Measurements from ENCODE around the gene CCR2.
"Not testable (repeated sequence)": the region's sequence is repeated elsewhere in the genome, so short reads cannot be mapped to it uniquely, and the experiment has no call there.

Gene CCR2

DNA sequence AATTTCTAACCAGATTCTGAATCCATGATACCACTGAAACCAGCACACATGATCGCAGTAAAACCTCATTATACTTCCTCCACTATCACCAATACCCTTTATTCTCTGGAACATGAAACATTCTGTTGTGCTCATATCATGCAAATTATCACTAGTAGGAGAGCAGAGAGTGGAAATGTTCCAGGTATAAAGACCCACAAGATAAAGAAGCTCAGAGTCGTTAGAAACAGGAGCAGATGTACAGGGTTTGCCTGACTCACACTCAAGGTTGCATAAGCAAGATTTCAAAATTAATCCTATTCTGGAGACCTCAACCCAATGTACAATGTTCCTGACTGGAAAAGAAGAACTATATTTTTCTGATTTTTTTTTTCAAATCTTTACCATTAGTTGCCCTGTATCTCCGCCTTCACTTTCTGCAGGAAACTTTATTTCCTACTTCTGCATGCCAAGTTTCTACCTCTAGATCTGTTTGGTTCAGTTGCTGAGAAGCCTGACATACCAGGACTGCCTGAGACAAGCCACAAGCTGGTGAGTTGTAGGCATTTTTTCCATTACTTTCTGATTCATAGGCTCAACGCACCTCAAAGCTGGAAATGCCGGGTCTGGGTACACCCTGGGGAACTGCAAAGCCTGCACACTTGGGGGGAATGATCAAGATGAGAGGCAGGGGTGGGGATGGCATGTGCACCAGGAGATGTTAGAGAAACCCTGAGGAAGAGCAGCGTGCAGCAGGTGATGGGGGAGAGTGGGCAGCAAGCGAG, at the start of gene CCR2:
Gene CCR2 (plus strand): TSS at position 465 of the 764 bp plus-strand sequence. CDS start 3,417 bp downstream, outside the sequence.
- DNase-seq (ENCODE audit: low read depth in 2 of 2): no peak

- DNase-seq (ENCODE audit: low read depth in 2 of 2): no peak
These were observed 49.2 kb upstream of the CCR2 start for GRCh38 chr3:46304739-46305138.

GRCh38 chr3:46312991-46313390, 40.9 kb upstream of the CCR2 start:
- DNase-seq (ENCODE audit: low read depth in 2 of 2): no peak

DNA sequence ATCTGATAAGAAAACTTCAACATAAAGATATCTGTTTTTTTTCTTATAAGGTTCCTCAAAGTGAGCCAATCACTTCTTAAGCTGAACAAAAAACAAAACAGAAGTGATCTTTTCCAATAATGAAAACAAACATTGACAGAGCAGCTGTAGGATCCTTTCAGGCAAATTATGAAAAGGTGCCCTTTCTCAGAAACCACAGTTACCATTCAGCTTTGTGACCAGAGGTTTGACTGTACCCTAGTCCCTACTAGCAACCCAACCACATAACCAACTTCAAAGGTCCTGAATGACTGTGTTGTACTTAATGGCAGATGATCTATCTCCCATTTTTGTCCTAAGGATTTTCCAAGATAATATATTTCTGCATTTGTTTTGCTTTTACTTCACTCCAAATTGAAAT, 39.4 kb upstream of the CCR2 start:
- no peak for DNase-seq (ENCODE audit: low read depth in 2 of 2)

- no peak for DNase-seq (ENCODE audit: low read depth in 2 of 2)
These were observed 37.7 kb upstream of the CCR2 start for GRCh38 chr3:46316206-46316605.

DNA sequence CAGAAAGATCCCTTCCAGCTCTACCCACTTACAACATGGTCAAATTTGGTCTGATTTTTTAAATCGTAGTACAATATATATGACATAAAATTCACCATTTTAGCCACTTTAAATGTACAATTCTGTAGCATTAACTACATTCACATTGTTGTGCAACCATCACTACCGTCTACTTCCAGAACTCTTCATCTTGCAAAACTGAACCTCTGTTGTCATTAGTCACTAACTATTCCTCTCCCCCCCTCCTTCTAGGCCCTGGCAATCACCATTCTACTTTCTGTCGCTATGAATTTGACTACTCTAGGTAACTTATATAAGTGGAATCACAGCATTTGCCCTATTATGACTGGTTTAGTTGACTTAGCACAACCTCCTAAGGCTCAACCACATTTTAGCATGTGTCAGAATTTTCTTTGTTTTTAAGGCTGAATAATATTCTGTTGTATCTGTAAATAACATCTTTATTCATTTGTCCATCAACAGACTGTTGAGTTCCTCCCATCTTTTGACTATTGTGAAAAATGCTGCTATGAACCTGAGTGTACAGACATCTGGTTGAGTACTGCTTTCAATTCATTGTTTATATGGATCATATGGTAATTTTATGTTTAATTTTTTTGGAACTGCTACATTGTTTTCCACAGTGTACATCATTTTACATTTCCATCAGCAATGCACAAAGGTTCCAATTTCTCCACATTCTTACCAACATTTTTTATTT, 35.5 kb upstream of the CCR2 start:
- DNase-seq (ENCODE audit: low read depth in 2 of 2): no peak

DNA sequence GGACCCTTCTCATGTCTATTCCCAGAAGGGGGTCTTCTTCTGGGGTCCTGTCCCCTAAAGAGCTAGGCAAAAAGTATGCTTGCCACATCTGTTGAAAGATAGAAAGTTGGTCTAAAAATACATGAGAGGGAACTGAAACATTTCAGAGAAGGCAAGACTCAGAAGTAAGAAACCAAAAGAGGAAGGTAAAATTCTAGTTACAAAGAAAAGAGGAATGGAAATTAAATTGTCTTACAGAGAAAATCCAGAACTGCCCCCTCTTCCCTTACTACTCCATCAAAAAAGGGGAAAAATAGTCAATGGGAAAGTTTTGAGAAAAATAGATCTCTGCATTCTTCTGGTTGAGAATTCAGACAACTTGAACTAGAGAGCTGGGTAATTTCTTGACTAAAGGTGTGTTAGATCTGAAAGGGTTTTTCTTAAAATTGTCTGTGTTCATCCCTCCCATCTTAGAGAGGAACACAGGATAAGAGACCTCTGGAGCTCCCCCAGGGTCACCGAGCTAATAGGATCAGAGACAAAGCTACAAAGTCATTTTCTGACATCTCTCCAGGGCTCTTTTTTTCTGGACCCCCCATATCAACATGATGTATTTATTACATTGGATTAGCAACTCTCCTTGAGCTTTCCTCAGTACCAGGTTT, 32.3 kb upstream of the CCR2 start:
- DNase-seq (ENCODE audit: low read depth in 2 of 2): no peak

DNA sequence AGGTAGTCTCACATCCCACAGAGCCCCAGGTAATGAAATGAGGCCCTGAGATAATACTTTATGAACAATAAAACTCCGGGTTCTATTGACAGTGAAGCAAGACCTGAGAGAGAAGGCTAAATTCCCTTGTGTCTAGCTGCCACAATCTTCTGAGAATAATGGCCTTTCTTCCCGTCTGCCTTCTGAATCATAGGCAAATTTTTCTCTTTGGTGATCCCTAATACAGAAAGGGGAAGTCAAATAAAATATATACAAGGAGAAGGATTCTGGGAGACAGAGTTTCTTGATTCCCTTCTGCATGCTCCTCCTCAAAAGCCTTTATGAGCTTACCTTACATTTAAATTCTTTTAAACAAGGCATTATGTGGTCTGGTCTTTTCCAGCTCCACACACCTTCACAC, 29.9 kb upstream of the CCR2 start:
- DNase-seq (ENCODE audit: low read depth in 2 of 2): no peak

DNA sequence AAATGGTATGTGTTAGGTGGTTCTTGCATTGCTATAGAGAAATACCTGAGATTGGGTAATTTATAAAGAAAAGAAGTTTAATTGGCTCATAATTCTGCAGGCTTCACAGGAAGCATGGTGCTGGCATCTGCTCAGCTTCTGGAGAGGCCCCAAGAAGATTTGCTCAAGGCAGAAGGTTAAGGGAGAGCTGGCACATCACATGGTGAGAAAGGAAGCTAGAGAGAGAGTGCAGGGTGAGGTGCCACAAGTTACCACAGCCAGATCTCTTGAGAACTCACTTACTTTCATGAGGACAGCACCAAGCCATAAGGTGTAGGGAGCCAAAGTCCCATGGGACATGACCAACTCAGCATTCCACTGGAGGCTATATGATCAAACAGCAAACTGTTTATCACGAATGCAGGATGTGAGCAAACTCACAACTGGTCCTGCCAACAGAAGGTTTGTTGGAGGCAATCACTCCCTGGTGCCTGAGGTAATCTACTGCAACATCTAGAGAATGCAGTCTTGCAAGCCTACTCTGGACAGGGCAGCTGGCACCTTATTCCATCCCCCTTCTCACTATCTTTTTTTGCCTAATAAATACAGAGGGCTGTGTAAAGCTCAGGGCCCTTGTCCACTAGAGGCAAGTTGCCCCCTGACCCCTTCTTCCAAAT, 28.1 kb upstream of the CCR2 start:
- no peak for DNase-seq (ENCODE audit: low read depth in 2 of 2)

DNA sequence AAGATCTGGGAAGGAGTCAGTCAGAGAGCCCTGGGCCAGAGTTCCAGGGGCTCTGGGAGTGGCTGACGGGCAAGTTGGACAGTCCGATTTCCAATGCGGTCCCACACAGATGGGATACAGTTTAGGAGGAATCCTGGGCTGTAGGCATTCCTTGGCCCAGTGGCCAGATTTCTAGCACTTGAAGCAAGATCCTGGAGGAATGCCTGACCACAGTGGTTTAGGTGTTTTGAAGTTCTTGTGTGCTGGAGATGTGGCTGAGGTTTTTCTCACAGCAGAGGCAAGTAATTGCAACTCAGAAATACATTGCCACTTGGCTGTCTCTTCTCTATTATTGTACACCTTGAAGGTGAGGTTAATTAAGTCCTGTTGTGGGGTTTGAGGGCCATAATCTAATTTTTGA, 23.2 kb upstream of the CCR2 start:
- DNase-seq (ENCODE audit: low read depth in 2 of 2): not testable (repeated sequence)

DNA sequence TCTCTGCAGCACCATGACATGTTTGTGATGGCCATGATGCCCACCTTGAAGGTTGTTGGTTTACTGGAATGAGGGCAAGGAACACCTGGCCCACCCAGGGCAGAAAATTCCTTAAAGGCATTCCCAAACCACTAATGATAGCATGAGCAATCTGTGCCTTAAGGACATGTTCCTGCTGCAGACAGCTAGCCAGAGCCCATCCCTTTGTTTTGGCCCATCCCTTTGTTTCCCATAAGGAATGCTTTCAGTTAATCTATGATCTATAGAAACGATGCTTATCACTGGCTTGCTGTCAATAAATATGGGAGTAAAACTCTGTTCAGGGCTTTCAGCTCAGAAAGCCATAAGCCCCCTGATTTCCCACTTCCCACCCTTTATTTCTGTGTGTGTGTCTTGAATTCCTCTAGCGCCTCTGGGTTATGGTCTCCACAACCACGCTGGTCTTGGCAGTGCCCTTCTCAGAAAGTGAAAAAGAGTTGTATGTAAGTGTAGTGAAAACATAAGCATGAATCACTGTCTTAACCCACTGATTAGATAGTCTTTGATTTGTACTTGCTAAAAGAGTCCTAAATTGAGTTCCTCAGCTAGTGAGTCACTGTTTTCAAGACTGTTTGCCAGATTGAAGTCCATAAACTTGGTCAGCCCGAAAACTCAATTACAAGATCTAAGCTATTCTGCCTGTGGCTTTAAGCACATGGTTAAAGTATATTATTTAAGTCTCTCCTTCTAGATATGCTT, 19.0 kb upstream of the CCR2 start:
- DNase-seq (ENCODE audit: low read depth in 2 of 2): no peak

GRCh38 chr3:46335541-46335940, 18.4 kb upstream of the CCR2 start:
- no peak for DNase-seq (ENCODE audit: low read depth in 2 of 2)

DNA sequence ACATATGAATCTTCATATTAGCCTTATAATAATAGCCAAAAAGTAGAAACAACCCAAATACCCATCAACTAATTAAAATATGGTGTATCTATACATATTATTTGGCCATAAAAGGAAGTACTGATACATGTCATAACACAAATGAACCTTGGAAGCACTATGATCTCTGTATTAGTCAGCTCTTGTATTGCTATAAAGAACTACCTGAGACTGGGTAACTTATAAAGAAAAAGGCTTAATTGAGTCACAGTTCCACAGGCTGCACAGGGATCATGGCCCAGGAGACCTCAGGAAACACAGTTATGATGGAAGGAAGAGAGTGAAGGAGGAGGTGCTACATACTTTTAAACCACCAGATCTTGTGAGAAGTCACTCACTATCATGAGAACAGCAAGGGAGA, 16.0 kb upstream of the CCR2 start:
- DNase-seq (ENCODE audit: low read depth in 2 of 2): no peak

DNA sequence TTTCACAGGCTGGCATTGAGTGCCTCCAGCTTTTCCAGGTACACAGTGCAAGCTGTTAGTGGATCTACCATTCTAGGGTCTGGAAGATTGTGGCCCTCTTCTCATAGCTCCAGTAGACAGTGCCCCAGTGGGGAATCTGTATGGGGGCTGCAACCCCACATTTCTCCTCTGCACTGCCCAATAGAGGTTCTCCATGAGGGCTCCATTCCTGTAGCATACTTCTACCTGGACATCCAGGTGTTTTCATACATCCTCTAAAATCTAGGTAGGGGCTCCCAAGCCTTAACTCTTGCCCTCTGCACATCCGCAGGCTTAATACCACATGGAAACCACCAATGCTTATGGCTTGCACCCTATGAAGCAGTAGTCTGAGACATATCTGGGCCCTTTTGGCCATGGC, 15.1 kb upstream of the CCR2 start:
- no peak for DNase-seq (ENCODE audit: low read depth in 2 of 2)

- DNase-seq (ENCODE audit: low read depth in 2 of 2): no peak
These were observed 9.4 kb upstream of the CCR2 start for GRCh38 chr3:46344476-46344875.

- DNase-seq (ENCODE audit: low read depth in 2 of 2): no peak
These were observed 5.0 kb upstream of the CCR2 start for GRCh38 chr3:46348823-46349482.

DNA sequence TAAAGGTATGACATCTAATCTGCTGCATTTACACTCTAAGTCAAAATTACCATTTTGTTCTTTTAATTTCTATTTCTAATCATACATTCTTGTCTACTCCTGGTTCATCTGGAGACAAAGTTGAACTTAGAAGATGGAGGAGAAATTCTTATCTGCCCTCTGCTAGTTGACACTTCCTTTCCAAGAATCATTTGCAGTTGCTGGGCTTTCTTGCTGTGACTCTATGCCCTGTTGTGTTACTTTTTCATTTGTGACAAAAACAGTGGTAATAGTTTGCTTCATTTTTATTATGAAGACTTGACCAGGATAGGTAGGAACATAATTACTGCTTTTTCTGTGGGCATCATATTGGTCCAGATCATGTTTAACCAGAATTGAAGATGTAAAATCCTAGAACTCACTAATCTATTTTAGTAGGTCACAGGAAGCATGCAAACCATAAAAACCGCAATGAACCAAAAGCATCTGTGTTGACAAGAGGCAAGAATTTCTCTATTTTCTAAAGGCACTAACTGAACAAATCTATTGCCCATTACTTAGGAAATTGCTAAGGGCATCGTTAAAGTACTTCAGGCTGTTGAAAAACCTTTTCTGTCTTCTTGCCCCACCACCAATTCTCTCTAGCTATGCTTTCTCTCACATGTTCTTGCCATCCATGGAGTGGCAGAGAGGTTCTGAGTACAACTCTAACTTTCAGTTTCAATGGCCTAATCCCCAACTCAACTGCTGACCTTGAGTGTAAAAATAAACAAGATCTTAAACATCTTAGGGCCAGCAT, 4.2 kb upstream of the CCR2 start:
- no peak for DNase-seq (ENCODE audit: low read depth in 2 of 2)

DNA sequence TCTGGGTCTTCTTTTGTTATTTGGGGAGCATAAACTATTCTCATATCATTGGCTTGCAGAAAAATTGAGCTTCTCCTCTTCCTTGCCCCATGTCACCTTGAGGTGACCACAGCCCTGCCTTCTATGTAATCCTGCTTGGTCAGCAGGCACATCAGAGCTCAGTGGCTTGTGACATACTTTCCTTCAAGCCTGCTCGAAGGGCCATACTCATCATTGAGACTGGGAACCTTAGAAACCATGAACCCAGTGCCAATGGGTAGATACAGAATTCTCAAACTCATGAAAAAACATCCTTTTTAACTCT, 3.7 kb upstream of the CCR2 start:
- DNase-seq (ENCODE audit: low read depth in 2 of 2): no peak

- DNase-seq (ENCODE audit: low read depth in 2 of 2): no peak
These were observed 2.3 kb upstream of the CCR2 start for GRCh38 chr3:46351646-46352045.

DNA sequence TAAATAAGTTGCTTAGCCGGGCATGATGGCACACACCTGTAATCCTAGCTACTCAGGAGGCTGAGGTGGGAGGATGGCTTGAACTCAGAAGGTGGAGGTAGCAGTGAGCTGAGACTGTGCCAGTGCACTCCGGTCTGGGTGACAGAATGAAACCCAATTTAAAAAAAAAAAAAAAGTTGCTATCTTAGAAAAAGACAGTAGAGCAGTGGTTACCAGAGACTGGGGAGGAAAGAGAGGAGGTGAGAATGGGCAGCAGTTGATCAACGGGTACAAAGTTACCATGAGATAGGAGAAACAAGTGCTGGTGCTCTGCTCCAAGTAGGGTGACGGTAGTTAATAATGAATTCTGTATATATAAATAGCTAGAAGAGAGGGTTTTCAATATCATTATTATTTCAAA, 821 bp upstream of the CCR2 start:
- no peak for DNase-seq (ENCODE audit: low read depth in 2 of 2)

GRCh38 chr3:46354478-46354877, 567 bp downstream of the CCR2 start:
- DNase-seq (ENCODE audit: low read depth in 2 of 2): no peak

Measured in fibroblast of skin of left biceps (primary cell).